Keratinocyte (primary cell): ENCODE measurements around the gene CBR3. TPM values are rescaled to one million over a fixed set of nuclear protein-coding genes. Genes with fewer than 3 reads are reported as not detected.

ENCODE experiments used
- DNase-seq: peaks from one replicate; pipeline ENCODE4 v3.0.0-alpha.2; 2011; ENCODE audit warnings: low read depth, missing footprints, low spot score
- FAIRE-seq: peaks from 2 replicates; lab custom pipeline; 2011; peaks lifted over from hg19 to GRCh38; lab: Jason Lieb, UNC
- H2AFZ ChIP-seq: 2 replicates; pipeline ENCODE4 v1.6.0; 2012; ENCODE audit warnings: low read length, control low read depth, inconsistent platforms; ENCODE audit not compliant: control insufficient read depth
- H3K27ac ChIP-seq: 2 replicates; pipeline ENCODE4 v1.5.1; 2011; ENCODE audit warnings: low read length; ENCODE audit not compliant: control insufficient read depth, insufficient read depth
- H3K27me3 ChIP-seq: 3 replicates; pipeline ENCODE4 v1.6.0; 2011; ENCODE audit warnings: low read length; ENCODE audit not compliant: control insufficient read depth, insufficient read depth; ENCODE audit errors: extremely low read depth
- H3K36me3 ChIP-seq, 2 experiments: 2 replicates in 1 of 2; 3 replicates in 1 of 2; pipeline ENCODE4 v1.5.1; 2011; ENCODE audit warnings: low read length in 2 of 2, mild to moderate bottlenecking in 1 of 2; ENCODE audit not compliant: control insufficient read depth in 2 of 2, insufficient read depth in 2 of 2; ENCODE audit errors: extremely low read depth in 1 of 2
- H3K4me1 ChIP-seq: 3 replicates; pipeline ENCODE4 v1.5.1; 2011; ENCODE audit warnings: low read length; ENCODE audit not compliant: control insufficient read depth, insufficient read depth; ENCODE audit errors: extremely low read depth
- H3K4me2 ChIP-seq: 3 replicates; pipeline ENCODE4 v1.6.0; 2011; ENCODE audit warnings: low read depth, low read length; ENCODE audit not compliant: control insufficient read depth, insufficient read depth; ENCODE audit errors: extremely low read depth
- H3K4me3 ChIP-seq, 3 experiments: fragments of 200-600 bp in 1 of 3; sonication (generic) in 1 of 3; 2 replicates in 2 of 3; 3 replicates in 1 of 3; pipeline ENCODE4 v1.5.1; 2011 to 2016; ENCODE audit warnings: low read length in 3 of 3, mild to moderate bottlenecking in 3 of 3, control low read depth in 2 of 3, inconsistent platforms in 1 of 3, low read depth in 1 of 3, mixed read lengths in 1 of 3, mixed run types in 1 of 3, moderate library complexity in 1 of 3; ENCODE audit not compliant: control insufficient read depth in 2 of 3, insufficient read depth in 2 of 3; ENCODE audit errors: extremely low read depth in 1 of 3
- H3K79me2 ChIP-seq: 2 replicates; pipeline ENCODE4 v1.6.0; 2012; ENCODE audit warnings: low read length; ENCODE audit not compliant: control insufficient read depth, insufficient read depth
- H3K9ac ChIP-seq: 3 replicates; pipeline ENCODE4 v1.6.0; 2011; ENCODE audit warnings: low read length; ENCODE audit not compliant: control insufficient read depth, insufficient read depth; ENCODE audit errors: extremely low read depth
- H3K9me1 ChIP-seq: 3 replicates; pipeline ENCODE4 v1.6.0; 2011; ENCODE audit warnings: low read length; ENCODE audit not compliant: control insufficient read depth, insufficient read depth; ENCODE audit errors: extremely low read depth
- H3K9me3 ChIP-seq: 2 replicates; pipeline ENCODE4 v1.5.1; 2012; ENCODE audit warnings: low read depth, low read length; ENCODE audit not compliant: control insufficient read depth
- H4K20me1 ChIP-seq: 3 replicates; pipeline ENCODE4 v1.6.0; 2011; ENCODE audit warnings: low read length; ENCODE audit not compliant: control insufficient read depth, insufficient read depth; ENCODE audit errors: extremely low read depth
- CTCF ChIP-seq, 3 experiments: IDR thresholded peaks in 1 of 3; conservative IDR thresholded peaks in 1 of 3; optimal IDR thresholded peaks in 1 of 3; 2 replicates in 2 of 3; 3 replicates in 1 of 3; pipeline versions ENCODE3 to v1.5.1; 2011; ENCODE audit warnings: low read length in 3 of 3, mild to moderate bottlenecking in 3 of 3, moderate library complexity in 2 of 3, control low read depth in 1 of 3, inconsistent platforms in 1 of 3; ENCODE audit not compliant: insufficient read depth in 2 of 3; ENCODE audit errors: extremely low read depth in 1 of 3
- EZH2 ChIP-seq: IDR thresholded peaks from one replicate; pipeline ENCODE4 v1.6.1; 2012; ENCODE audit warnings: inconsistent platforms, mild to moderate bottlenecking, low read length, moderate library complexity
- dilution Hi-C: fragments of 300-500 bp; cut with MboI; formaldehyde crosslinking; loops from one replicate; pipeline ENCODE4 v1.7.0; 2020; ENCODE audit warnings: low sequenced_read_pairs; ENCODE audit not compliant: extremely low pct_ligation_motif_present
- polyA plus RNA-seq, 5 experiments: library from polyadenylated mRNA; depleted of rRNA in 3 of 5; stranded (reverse) in 3 of 5; stranded (forward) in 1 of 5; unstranded in 1 of 5; fragments of >200 nt; gene quantifications; 1 replicate in 1 of 5; 2 replicates in 3 of 5; 3 replicates in 1 of 5; pipeline versions ENCODE4 v1.2.1 to v1.2.3, GENCODE V29; 2011 to 2012; ENCODE audit warnings: missing spikeins in 2 of 5, low read depth in 1 of 5, low replicate concordance in 1 of 5

The CBR3 gene
- polyA plus RNA-seq, 1 donor (not counting 4 experiments of a cell fraction or from before 2014, with no cell fraction given) = 1.3 TPM

DNA sequence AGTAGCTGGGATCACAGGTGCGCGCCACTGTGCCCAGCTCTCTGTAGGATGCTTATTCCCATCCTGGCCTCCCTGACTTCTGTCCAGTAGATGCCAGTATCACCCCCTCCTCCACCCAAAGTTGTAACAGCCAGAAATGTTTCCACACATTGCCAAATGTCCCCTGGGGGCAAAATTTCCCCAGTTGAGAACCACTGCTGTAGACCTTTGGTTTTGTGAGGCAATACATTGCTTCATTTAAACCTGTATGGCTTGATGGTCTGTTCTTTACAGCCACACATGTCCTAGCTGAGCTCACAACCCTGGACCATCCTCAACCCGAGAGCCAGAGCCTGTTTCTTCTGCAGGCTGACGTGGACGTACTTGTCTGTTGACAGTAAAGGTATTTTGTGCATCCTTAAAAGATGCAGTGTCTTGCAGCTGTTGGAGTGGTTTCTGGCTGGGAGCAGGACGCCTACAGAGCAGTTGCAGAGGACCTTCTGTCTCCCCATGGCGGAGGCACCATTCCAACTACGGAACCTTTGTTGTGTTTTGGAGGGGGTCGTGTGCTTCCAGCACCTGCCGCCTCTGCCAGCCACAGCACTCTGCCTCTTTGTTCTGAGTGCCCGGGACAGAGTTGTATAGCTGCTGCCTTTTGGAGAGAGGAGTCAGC, 48.4 kb downstream of the CBR3 start:
- no peaks in the 10 kb centered on the region for H4K20me1 ChIP-seq
- DNase-seq (no peak), FAIRE-seq (no peak)
- no peaks in the 10 kb centered on the region for H3K36me3 ChIP-seq
- dilution Hi-C loops = no loop called here
- H3K4me2 ChIP-seq = no peak overlapping the region
- TF ChIP-seq EZH2 = no peak
- TF ChIP-seq CTCF (optimal IDR thresholded peaks at IDR 0.05 in 1 of 3, IDR thresholded peaks at IDR 0.05 in 1 of 3, conservative IDR thresholded peaks at IDR 0.05 in 1 of 3; ENCODE audit: extremely low read depth in 1 of 3, insufficient read depth in 2 of 3, low read length in 3 of 3) = no peak
- no peaks in the 10 kb centered on the region for H3K27me3 ChIP-seq
- H2AFZ ChIP-seq = no peak overlapping the region
- no peaks in the 10 kb centered on the region for H3K9me3 ChIP-seq
- no peaks in the 10 kb centered on the region for H3K79me2 ChIP-seq
- H3K9me1 ChIP-seq = no peaks in the 10 kb centered on the region
- H3K9ac ChIP-seq = no peak overlapping the region
- H3K4me3 ChIP-seq = no peak overlapping the region
- H3K27ac ChIP-seq = no peak overlapping the region
- no peaks in the 10 kb centered on the region for H3K4me1 ChIP-seq

DNA sequence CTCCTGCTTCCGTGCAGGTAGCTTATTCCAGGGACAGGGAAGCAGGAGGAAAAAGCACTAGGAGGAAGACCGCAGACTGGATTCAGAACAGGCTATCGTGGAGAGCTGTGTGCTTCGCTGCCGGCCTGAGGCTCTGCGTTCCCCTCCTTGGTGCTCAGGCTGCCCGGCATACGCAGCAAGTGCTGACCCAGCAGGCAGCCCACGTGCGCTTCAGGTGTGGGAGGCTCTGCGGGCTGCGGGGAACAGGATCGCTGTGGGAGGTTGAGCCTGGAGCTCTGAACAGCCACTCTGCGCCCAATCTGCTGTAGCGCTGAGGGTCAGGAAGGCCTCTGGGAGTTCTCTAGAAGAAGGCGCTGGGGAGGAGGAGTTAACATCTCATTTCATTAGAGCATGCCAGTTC, 49.7 kb downstream of the CBR3 start:
- Histone ChIP-seq H3K4me3 (no peak overlapping the region), H3K9ac (no peak overlapping the region), H3K4me1 (peaks cover 6% of the 10 kb centered on the region), H2AFZ (no peak overlapping the region), H3K27me3 (no peaks in the 10 kb centered on the region), H3K79me2 (no peaks in the 10 kb centered on the region), H3K27ac (no peak overlapping the region), H3K4me2 (no peak overlapping the region), H3K9me3 (no peaks in the 10 kb centered on the region), H4K20me1 (no peaks in the 10 kb centered on the region), H3K36me3 (no peaks in the 10 kb centered on the region), H3K9me1 (no peaks in the 10 kb centered on the region)
- no peak for FAIRE-seq
- dilution Hi-C loops = no loop called here
- no peak for TF ChIP-seq CTCF (optimal IDR thresholded peaks at IDR 0.05 in 1 of 3, IDR thresholded peaks at IDR 0.05 in 1 of 3, conservative IDR thresholded peaks at IDR 0.05 in 1 of 3; ENCODE audit: extremely low read depth in 1 of 3, insufficient read depth in 2 of 3, low read length in 3 of 3)
- no peak for TF ChIP-seq EZH2
- no peak for DNase-seq
